Measurements from ENCODE around the gene LRRC23. TPM values are rescaled to one million over a fixed set of nuclear protein-coding genes. Genes with fewer than 3 reads are reported as not detected.

The LRRC23 gene
- total RNA-seq, 4 donors from 2014 or later: 8.3 to 12.9 (median 11.0) TPM

GRCh38 chr12:6914246-6914946 lies 9.8 kb downstream of the LRRC23 start, which contains the start of gene ENO2:
TSS of gene ENO2 (plus strand) at chr12:6914580. CDS start at chr12:6915833, 1,253 bp downstream.
- WGBS: 2% methylated on average over 20 of the region's 68 CpGs
- TF ChIP-seq, protein P1, sequence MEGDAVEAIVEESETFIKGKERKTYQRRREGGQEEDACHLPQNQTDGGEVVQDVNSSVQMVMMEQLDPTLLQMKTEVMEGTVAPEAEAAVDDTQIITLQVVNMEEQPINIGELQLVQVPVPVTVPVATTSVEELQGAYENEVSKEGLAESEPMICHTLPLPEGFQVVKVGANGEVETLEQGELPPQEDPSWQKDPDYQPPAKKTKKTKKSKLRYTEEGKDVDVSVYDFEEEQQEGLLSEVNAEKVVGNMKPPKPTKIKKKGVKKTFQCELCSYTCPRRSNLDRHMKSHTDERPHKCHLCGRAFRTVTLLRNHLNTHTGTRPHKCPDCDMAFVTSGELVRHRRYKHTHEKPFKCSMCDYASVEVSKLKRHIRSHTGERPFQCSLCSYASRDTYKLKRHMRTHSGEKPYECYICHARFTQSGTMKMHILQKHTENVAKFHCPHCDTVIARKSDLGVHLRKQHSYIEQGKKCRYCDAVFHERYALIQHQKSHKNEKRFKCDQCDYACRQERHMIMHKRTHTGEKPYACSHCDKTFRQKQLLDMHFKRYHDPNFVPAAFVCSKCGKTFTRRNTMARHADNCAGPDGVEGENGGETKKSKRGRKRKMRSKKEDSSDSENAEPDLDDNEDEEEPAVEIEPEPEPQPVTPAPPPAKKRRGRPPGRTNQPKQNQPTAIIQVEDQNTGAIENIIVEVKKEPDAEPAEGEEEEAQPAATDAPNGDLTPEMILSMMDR (IDR thresholded peaks at IDR 0.05): peak in 1 of 3 experiments; percentile 8
- TF ChIP-seq POLR2AphosphoS5 (IDR thresholded peaks at IDR 0.05) (peak; percentile 71 to 75), EP300 (IDR thresholded peaks at IDR 0.05) (no peak), POLR2A (IDR thresholded peaks at IDR 0.05; ENCODE audit: low read depth) (no peak)
- Histone ChIP-seq H3K27ac (replicated peaks in 1 of 4) (peak within 1 kb of the TSS; percentile 87 to 90 (median 88)), H3K4me1 (peaks cover 9 to 29% (median 24%) of the 10 kb centered on the region in 4 donors), H3K9me3 (no peaks in the 10 kb centered on the region), H3K36me3 (peaks cover 0 to 33% (median 18%) of the 10 kb centered on the region in 4 donors), H3K27me3 (no peaks in the 10 kb centered on the region), H3K4me3 (peak within 1 kb of the TSS; percentile 72 to 89 (median 82))
- intact Hi-C loops (cut with DNase I): no loop called here
- DNase-seq (ENCODE audit: extremely low spot score): no peak

GRCh38 chr12:6914947-6915788 lies 10.5 kb downstream of the LRRC23 start:
- H3K4me3 ChIP-seq: peak overlapping the region; percentile 72 to 89 (median 82)
- no peaks in the 10 kb centered on the region for H3K9me3 ChIP-seq
- H3K27me3 ChIP-seq: no peaks in the 10 kb centered on the region
- WGBS: 15% methylated on average over 29 of the region's 29 CpGs
- peak overlapping the region; percentile 87 to 90 (median 88) for H3K27ac ChIP-seq (replicated peaks in 1 of 4)
- H3K4me1 ChIP-seq: peaks cover 9 to 29% (median 24%) of the 10 kb centered on the region in 4 donors
- intact Hi-C loops (cut with DNase I): no loop called here
- DNase-seq (ENCODE audit: extremely low spot score): no peak
- TF ChIP-seq EP300 (IDR thresholded peaks at IDR 0.05) (no peak), POLR2A (IDR thresholded peaks at IDR 0.05; ENCODE audit: low read depth) (no peak), POLR2AphosphoS5 (IDR thresholded peaks at IDR 0.05) (no peak)
- TF ChIP-seq, protein P1 (IDR thresholded peaks at IDR 0.05): no peak
- peaks cover 0 to 41% (median 19%) of the 10 kb centered on the region in 4 donors for H3K36me3 ChIP-seq

DNA sequence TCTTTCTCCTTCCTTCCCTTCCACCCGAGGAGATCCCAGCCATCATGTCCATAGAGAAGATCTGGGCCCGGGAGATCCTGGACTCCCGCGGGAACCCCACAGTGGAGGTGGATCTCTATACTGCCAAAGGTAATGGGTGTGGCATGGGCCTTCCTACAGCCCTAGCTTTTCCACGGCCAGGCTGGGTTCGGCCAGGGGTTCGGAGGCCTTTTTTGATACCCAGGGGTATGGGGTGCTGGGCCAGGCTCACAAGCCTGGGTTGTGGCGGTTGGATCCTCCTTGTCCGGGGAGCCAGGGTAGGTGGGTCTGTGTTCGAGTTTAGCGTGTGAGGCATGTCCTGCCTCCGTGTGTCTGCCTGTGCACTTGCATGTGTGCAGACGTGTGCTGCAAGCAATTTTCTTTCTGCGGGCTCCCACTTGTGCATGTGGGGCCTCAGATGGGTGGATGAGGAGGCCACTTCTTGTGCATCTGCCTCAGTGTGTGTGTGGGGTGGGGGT lies 11.2 kb downstream of the LRRC23 start:
- peak overlapping the region; percentile 19 to 90 (median 88) for H3K27ac ChIP-seq (replicated peaks in 1 of 4)
- H3K4me3 ChIP-seq: peak overlapping the region in 2 of 4 donors; percentile 80 to 83

More for the DNA sequence above, 11.2 kb downstream of the LRRC23 start:
- no peak for DNase-seq (ENCODE audit: extremely low spot score)
- 83% methylated on average over 13 of the region's 14 CpGs for WGBS
- peaks cover 9 to 29% (median 24%) of the 10 kb centered on the region in 4 donors for H3K4me1 ChIP-seq
- H3K36me3 ChIP-seq: peaks cover 0 to 47% (median 19%) of the 10 kb centered on the region in 4 donors
- no peaks in the 10 kb centered on the region for H3K9me3 ChIP-seq
- no peaks in the 10 kb centered on the region for H3K27me3 ChIP-seq
- TF ChIP-seq EP300 (IDR thresholded peaks at IDR 0.05) (no peak), POLR2A (IDR thresholded peaks at IDR 0.05; ENCODE audit: low read depth) (no peak), POLR2AphosphoS5 (IDR thresholded peaks at IDR 0.05) (no peak)
- TF ChIP-seq, protein P1 (IDR thresholded peaks at IDR 0.05): no peak
- intact Hi-C loops (cut with DNase I): no loop called here
